Suppressor macrophage treated with lipopolysaccharide for 1 hour (primary cell): ENCODE measurements around the gene PKP4.

Experiments
- DNase-seq, 3 donors: peaks; one replicate each; pipeline ENCODE4 v3.0.0-alpha.2; 2020 to 2022

PKP4 gene

DNA sequence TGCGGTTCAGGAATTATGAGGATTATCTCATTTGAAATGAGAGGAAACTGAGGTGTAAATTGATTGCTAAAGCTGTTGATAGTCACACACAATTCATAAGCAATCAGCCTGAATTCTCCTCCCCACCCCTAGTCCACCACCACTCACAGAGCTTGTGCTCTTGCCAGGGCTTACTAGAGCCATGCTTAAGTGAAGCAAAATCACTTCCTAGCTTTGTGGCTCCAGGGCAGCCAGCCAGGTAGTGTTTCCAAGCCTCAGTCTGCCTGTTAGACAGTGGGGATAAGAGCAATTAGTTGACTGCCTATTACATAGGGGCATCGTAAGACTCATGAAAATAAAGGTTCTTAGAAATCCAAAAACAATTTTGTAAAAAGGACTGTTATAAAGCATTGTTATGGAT is 87.2 kb downstream of the PKP4 start:
- DNase-seq: no peak

GRCh38 chr2:158544998-158545397 is 88.2 kb downstream of the PKP4 start:
- DNase-seq: peak in 2 of 3 donors; percentile 6 to 10

GRCh38 chr2:158546412-158547144 is 89.8 kb downstream of the PKP4 start:
- no peak for DNase-seq

- DNase-seq: no peak
These were observed 96.5 kb downstream of the PKP4 start for GRCh38 chr2:158553257-158553656.

DNA sequence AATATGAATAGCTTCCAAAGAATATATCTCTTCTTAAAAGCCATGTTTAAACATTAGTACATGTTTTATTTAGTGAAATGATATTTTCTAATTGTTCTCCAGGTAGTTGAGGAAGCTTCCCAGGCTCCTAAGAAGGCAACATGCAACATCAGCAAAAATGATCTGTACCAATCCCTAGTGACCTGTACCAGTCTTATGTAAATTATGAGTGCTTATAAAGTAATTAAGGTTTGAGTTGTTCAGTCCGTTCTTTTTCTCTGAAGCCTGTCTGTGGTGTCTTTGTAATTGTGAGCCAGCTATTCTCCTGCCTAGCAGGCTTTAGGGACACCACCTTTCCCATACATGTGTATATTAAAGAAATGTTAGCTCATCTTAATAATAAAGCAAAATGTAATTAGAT is 98.2 kb downstream of the PKP4 start:
- no peak for DNase-seq

GRCh38 chr2:158556124-158556523 is 99.4 kb downstream of the PKP4 start:
- no peak for DNase-seq

- DNase-seq: no peak
These were observed 101.0 kb downstream of the PKP4 start for GRCh38 chr2:158557752-158558151.

GRCh38 chr2:158559252-158559651 is 102.5 kb downstream of the PKP4 start:
- DNase-seq: no peak

- DNase-seq: no peak
These were observed 103.5 kb downstream of the PKP4 start for GRCh38 chr2:158560259-158560658.

- DNase-seq: no peak
These were observed 104.3 kb downstream of the PKP4 start for GRCh38 chr2:158561054-158561453.

DNA sequence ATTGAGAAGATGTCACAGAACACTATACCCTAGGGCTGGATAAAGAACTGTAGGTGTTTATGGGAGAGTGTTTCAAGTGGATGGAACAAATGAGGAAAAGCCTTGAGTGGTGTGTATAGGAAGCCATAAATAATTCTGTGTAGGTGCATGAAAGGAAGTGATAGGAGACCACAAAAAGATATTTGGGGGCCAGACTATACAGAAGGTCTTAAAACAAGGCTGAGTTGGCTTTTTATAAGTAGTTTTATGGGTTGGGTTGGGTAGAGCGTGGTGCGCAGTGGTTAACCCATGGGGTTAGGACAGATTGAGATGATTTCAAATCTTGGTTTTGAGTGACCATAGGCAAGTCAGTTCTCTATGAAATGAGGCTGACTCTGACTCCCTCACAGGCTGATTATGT is 110.5 kb downstream of the PKP4 start:
- no peak for DNase-seq

DNA sequence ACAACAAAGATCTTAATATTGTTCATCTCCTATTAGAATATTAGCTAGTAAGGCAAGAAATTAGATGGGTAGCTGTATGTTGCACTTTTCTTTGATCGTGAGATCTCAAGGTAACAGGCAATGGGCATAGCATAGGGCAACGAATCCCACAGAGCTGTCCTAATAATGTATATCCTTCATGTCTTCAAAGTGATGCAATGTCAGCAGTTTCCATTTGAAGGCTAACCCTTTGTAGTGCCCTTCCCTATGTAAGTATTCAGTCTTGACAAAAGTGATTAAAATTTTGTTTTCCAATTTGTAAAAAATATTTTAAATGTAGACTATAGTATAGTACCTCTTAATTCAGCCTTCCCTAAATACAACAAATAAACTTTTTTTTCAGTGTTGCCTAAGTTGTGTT is 112.5 kb downstream of the PKP4 start:
- DNase-seq: no peak

GRCh38 chr2:158570869-158571268 is 114.1 kb downstream of the PKP4 start:
- no peak for DNase-seq

DNA sequence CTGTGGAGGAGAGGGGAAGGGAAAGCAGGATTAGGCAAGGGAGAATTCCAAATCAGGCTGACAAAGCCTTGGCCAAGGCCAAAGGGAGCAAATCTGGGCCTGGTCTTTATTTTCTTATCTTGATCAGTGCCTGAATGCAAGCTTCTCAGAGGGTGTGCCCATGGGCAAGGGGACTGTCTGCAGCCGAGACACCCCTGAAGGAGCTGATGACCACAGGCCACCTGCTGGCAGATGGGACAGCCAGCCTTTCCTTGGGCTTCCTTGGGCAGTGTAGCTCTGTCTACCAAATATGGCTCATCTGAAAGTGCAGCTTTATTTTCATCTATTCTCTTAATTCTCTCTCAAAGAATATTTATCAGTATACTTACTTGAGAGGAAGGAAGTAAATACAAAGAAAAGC is 117.0 kb downstream of the PKP4 start:
- DNase-seq: no peak

DNA sequence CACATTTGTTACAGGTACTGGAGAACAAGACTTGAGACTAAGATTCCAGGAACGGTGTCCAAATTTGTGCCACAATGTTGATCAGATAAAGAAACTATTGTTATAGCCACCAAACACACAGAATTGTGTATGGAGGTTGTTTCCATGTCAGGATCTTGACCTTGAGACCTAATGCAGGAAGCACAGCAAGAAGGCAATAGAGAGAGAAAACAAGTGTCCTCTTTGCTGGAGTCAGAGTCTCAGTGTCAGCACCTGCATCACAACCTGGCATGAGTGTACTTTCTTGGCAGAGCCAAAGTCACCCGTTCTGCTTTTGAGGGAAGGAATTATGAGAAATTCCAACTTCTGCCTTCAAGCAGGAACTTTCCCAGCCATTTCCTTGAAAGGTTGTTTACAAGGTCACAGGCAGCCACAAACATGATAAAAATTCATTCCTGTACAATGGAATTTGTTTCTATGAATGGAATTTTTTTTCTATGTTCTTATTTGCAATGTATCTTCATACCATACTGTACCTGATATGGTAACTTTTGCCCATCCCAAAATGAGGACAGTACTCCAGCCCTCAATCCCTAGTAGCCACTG is 118.4 kb downstream of the PKP4 start:
- DNase-seq: no peak

- DNase-seq: no peak
These were observed 120.4 kb downstream of the PKP4 start for GRCh38 chr2:158577141-158577540.

DNA sequence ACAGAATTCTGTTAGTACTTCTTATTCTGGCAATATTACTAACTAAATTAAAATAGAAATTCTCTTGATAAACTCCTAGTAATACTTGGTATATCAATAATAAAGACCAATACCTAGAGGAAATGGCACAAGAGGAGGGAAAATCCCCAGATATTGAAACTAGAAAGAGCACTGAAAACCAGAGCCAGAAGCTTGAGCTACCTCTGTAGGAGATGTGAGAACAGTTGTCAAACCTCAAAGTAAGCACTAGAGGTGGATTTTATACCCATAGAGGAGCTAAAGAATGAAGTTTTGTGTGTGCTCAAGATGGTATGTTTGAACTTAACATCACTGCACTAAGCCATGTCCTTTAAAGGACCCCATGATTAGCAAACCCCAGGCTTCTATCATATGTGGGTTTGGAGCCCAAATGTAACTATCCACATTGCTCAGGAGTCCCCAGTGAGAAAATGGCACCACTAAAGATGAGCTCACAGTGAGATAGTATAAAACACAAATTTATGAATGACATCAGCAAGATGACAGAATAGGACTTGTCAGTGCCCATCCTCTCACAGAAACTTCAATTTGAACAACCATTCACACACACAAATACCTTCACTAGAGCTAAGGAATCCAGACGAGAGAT is 122.1 kb downstream of the PKP4 start:
- DNase-seq: no peak

DNA sequence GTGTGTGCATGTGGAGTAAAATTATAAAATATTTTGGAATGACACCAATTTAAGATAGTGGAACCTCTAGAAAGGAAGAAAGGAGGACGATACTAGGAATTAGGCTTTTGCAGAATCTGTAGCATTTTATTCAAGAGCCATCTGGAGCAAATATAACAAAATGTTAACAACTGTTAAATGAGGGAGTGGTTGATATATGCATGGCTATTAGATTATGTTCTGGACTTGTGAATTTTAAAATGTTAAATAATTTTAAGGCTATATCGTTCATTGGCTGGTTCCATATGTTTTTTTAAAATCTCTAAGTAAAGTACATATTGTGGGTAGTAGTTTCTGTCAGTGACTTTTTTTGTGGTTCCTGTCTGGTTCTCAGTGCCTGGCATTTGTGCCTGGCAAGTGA is 123.2 kb downstream of the PKP4 start:
- DNase-seq: no peak

DNA sequence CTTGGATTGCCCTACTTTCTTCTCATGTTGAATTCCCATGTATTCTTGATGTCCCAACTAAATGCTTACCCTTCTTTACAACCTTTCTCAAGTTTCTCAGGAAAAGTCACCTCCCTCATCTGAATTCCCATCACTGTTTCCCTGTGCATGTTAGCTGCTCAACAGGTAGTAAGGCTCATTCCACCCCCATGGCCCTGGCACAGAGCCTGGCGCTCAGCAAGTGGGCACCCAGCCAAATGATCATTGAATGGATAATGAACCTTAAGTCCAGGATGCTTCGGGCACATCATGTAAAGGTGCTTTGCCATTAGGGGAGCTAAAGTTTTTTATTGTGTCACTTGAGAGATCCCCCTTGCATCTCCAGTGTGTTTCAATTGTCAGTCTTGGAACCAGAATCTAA is 124.0 kb downstream of the PKP4 start:
- DNase-seq: no peak

DNA sequence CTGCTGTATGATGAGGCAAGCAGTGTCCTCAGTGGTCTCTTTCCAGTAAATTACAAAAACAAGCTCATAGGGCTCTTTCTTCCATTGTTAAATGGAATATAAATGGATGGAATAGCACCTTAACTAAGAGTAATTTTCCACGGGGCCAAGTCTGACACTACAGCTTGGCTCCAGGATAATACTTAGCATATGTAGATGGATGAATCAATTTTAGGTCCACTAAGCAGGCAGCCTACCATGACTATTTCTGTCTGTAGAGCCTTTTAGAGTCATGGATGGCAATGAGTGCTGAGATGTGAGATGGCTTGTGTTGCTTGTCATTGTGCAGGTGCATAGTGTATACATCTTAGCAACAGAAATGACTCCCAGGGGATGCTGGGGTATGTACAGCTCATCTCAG is 125.9 kb downstream of the PKP4 start:
- no peak for DNase-seq

GRCh38 chr2:158583923-158584322 is 127.2 kb downstream of the PKP4 start:
- DNase-seq: no peak

DNA sequence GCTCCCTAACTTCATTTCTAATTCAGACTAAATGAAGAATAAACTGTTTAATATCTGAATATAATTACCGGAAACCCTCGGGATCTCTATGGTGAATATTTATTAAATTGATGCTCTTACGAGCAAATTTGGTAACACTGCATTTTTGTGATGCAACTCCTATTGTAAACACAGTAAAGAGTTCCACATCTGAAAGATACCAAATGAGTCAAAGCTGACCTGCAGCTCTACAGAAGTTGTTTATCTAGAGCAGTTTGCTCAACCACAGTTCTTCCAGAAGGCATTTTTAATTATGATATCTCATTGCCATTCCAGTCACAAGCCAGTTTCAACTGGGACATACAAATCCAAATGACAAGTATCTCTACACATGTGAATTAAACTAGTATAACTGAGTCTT is 129.7 kb downstream of the PKP4 start:
- no peak for DNase-seq

DNA sequence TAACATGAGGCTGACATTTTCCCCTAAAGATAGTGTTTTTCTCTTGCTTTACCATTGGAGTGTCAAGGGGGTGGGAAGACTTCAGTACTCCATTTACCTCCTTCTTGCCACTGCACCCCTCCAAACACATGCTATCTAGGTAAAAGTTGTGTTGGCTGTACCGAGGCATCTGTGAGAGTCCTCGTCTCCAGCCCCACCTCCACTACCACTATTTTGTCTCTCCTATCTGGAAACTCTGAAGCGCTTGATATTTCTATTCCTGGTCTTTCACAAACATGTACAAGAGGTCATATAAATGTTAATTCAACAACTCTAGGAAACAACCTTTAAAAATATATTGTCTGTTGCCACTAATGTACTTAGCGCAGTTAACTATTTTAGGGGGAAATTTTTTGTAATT is 132.6 kb downstream of the PKP4 start:
- DNase-seq: no peak

GRCh38 chr2:158598862-158599517 is 142.2 kb downstream of the PKP4 start:
- no peak for DNase-seq
